HepG2 (cell line): ENCODE results near the gene APC2. TPM values are rescaled to one million over a fixed set of nuclear protein-coding genes. Genes with fewer than 3 reads are reported as not detected.

Source experiments
- DMTF1 ChIP-seq: sonication (generic); formaldehyde crosslinking; IDR thresholded peaks from 2 replicates; pipeline ENCODE4 v1.4.0; 2020; ENCODE audit warnings: mild to moderate bottlenecking, missing genetic modification reagents
- FOXA1 ChIP-seq, 2 experiments: fragments of 450-650 bp in 1 of 2; sonication (generic) in 1 of 2; formaldehyde crosslinking in 1 of 2; IDR thresholded peaks; 2 replicates each; pipeline versions ENCODE4 v1.4.0 to v1.6.1; 2016 to 2020; ENCODE audit warnings: missing genetic modification reagents in 1 of 2
- GMEB2 ChIP-seq: IDR thresholded peaks from 2 replicates; pipeline ENCODE4 v1.6.1; 2016; ENCODE audit warnings: missing biosample characterization, missing genetic modification reagents, low read depth
- LRRFIP1 ChIP-seq: sonication (generic); formaldehyde crosslinking; conservative IDR thresholded peaks from 2 replicates; pipeline ENCODE4 v1.4.0; 2020; ENCODE audit warnings: missing genetic modification reagents
- NFYC ChIP-seq: IDR thresholded peaks from 2 replicates; pipeline ENCODE4 v1.6.1; 2016; ENCODE audit warnings: missing genetic modification reagents, missing compliant biosample characterization
- PLRG1 ChIP-seq: fragments of 450-650 bp; conservative IDR thresholded peaks from 2 replicates; pipeline ENCODE4 v1.6.1; 2016
- SNAPC2 ChIP-seq: sonication (generic); formaldehyde crosslinking; IDR thresholded peaks from 2 replicates; pipeline ENCODE4 v1.8.1; 2022; ENCODE audit warnings: mild to moderate bottlenecking, missing genetic modification reagents
- SRSF9 ChIP-seq: fragments of 200-400 bp; formaldehyde crosslinking; IDR thresholded peaks from 2 replicates; pipeline ENCODE4 v1.6.1; 2018; ENCODE audit warnings: borderline replicate concordance, mild to moderate bottlenecking, low read depth, low read length; ENCODE audit not compliant: insufficient read depth, poor library complexity, severe bottlenecking
- TERF1 ChIP-seq: sonication (generic); formaldehyde crosslinking; IDR thresholded peaks from 2 replicates; pipeline ENCODE4 v1.8.0; 2022; ENCODE audit warnings: mild to moderate bottlenecking, missing genetic modification reagents, moderate library complexity
- ZBTB14 ChIP-seq: sonication (generic); formaldehyde crosslinking; IDR thresholded peaks from 2 replicates; pipeline ENCODE4 v1.4.0; 2020; ENCODE audit warnings: missing genetic modification reagents
- ZBTB46 ChIP-seq: sonication (generic); formaldehyde crosslinking; IDR thresholded peaks from 2 replicates; pipeline ENCODE4 v1.4.0; 2020; ENCODE audit warnings: mild to moderate bottlenecking, missing genetic modification reagents, borderline replicate concordance
- ZFAT ChIP-seq: sonication (generic); formaldehyde crosslinking; conservative IDR thresholded peaks from 2 replicates; pipeline ENCODE4 v1.8.1; 2023; ENCODE audit warnings: missing genetic modification reagents, inconsistent platforms
- ZFP90 ChIP-seq: sonication (generic); formaldehyde crosslinking; IDR thresholded peaks from 2 replicates; pipeline ENCODE4 v1.8.0; 2022; ENCODE audit warnings: missing genetic modification reagents, mild to moderate bottlenecking, inconsistent platforms, borderline replicate concordance
- ZNF136 ChIP-seq: sonication (generic); formaldehyde crosslinking; IDR thresholded peaks from 2 replicates; pipeline ENCODE4 v1.8.1; 2022; ENCODE audit warnings: low read depth, mild to moderate bottlenecking, moderate library complexity, missing genetic modification reagents
- ZNF274 ChIP-seq: sonication (generic); formaldehyde crosslinking; IDR thresholded peaks from 2 replicates; pipeline ENCODE4 v1.5.1; 2020; ENCODE audit warnings: mild to moderate bottlenecking, missing genetic modification reagents
- ZNF33B ChIP-seq: sonication (generic); formaldehyde crosslinking; IDR thresholded peaks from 2 replicates; pipeline ENCODE4 v1.5.1; 2020; ENCODE audit warnings: mild to moderate bottlenecking, missing genetic modification reagents
- ZNF839 ChIP-seq: sonication (generic); formaldehyde crosslinking; IDR thresholded peaks from 2 replicates; pipeline ENCODE4 v1.4.0; 2020; ENCODE audit warnings: missing genetic modification reagents, mild to moderate bottlenecking, borderline replicate concordance
- polyA plus RNA-seq, 8 experiments: library from polyadenylated mRNA; depleted of rRNA in 3 of 8; stranded (reverse) in 7 of 8; unstranded in 1 of 8; fragments of >200 nt; fragmentation: Illumina TruSeq in 4 of 8; extraction: Trizol in 4 of 8; gene quantifications; 2 replicates each; pipeline versions ENCODE4 v1.2.1 to v1.2.3, GENCODE V29; 2011 to 2016; ENCODE audit warnings: low read depth in 4 of 8, missing spikeins in 1 of 8, mixed read lengths in 1 of 8; ENCODE audit not compliant: insufficient read depth in 1 of 8
- total RNA-seq, 5 experiments: library from RNA; depleted of rRNA; stranded (reverse); fragments of >200 nt; fragmentation: Illumina TruSeq; extraction: Trizol; gene quantifications; 2 replicates each; pipeline ENCODE4 v1.2.3, GENCODE V29; 2016; ENCODE audit warnings: low read depth in 1 of 5

The APC2 gene
- total and polyA plus RNA-seq, 2 of the 13 experiments (the other 11 are each of a cell fraction or from before 2014, with no cell fraction given) = 0.08 to 0.22 TPM

GRCh38 chr19:1446713-1447481, 3.0 kb upstream of the APC2 start (continued):
- TF ChIP-seq ZFP90 (CRISPR knock-in tag) = no peak
- peak; percentile 67; the same call in 1 of the 2 replicates for TF ChIP-seq ZNF274
- no peak for TF ChIP-seq ZFAT
- TF ChIP-seq ZBTB14 (CRISPR knock-in tag) = no peak
- no peak for TF ChIP-seq LRRFIP1
- no peak for TF ChIP-seq ZNF839 (CRISPR knock-in tag)
- TF ChIP-seq PLRG1 = no peak
- no peak for TF ChIP-seq ZNF136 (CRISPR knock-in tag)
- TF ChIP-seq ZNF33B = no peak
- no peak for TF ChIP-seq SNAPC2 (CRISPR knock-in tag)
- no peak for TF ChIP-seq FOXA1 (IDR thresholded peaks at IDR 0.05)
- TF ChIP-seq FOXA1 (CRISPR knock-in tag; IDR thresholded peaks at IDR 0.05) = no peak
- no peak for TF ChIP-seq DMTF1 (CRISPR knock-in tag)
- TF ChIP-seq ZBTB46 (CRISPR knock-in tag) = no peak
- no peak for TF ChIP-seq SRSF9
- TF ChIP-seq TERF1 (CRISPR knock-in tag) = no peak
- TF ChIP-seq NFYC (CRISPR knock-in tag) = no peak
- no peak for TF ChIP-seq GMEB2 (CRISPR knock-in tag)
